Spleen (tissue), 7 donors: Measurements from ENCODE around the gene VLDLR.

ENCODE experiments used
- POLR2A ChIP-seq, 3 donors: fragments of 450-650 bp; IDR thresholded peaks; one replicate each; pipeline ENCODE4 v1.5.1; 2017; ENCODE audit warnings: antibody characterized with exemption in 3 of 3, mild to moderate bottlenecking in 1 of 3
- POLR2AphosphoS5 ChIP-seq, 3 donors: sonication (generic); formaldehyde crosslinking; IDR thresholded peaks; one replicate each; pipeline ENCODE4 v1.5.1; 2017; ENCODE audit warnings: antibody characterized with exemption in 3 of 3
- TF ChIP-seq, protein P1 (sequence below), 11 experiments: fragments of 200-600 bp in 7 of 11; fragments of 450-650 bp in 4 of 11; sonication (generic) in 4 of 11; IDR thresholded peaks in 8 of 11; conservative IDR thresholded peaks in 3 of 11; 1 replicate in 7 of 11; 2 replicates in 4 of 11; pipeline versions ENCODE4 v1.4.0 to v1.8.0; 2016 to 2021; ENCODE audit warnings: antibody characterized with exemption in 11 of 11, inconsistent platforms in 4 of 11, mild to moderate bottlenecking in 1 of 11
- donor health status: DM: no; HTN: no; CAD: no; lungs with moderate emphysema.
- donor health status: DM: no; HTN: no; CAD: no.
- donor health status: DM: no; HTN: no; CAD: no.

GRCh38 chr9:2618289-2618688 is 3.3 kb upstream of the VLDLR start:
- TF ChIP-seq, protein P1, sequence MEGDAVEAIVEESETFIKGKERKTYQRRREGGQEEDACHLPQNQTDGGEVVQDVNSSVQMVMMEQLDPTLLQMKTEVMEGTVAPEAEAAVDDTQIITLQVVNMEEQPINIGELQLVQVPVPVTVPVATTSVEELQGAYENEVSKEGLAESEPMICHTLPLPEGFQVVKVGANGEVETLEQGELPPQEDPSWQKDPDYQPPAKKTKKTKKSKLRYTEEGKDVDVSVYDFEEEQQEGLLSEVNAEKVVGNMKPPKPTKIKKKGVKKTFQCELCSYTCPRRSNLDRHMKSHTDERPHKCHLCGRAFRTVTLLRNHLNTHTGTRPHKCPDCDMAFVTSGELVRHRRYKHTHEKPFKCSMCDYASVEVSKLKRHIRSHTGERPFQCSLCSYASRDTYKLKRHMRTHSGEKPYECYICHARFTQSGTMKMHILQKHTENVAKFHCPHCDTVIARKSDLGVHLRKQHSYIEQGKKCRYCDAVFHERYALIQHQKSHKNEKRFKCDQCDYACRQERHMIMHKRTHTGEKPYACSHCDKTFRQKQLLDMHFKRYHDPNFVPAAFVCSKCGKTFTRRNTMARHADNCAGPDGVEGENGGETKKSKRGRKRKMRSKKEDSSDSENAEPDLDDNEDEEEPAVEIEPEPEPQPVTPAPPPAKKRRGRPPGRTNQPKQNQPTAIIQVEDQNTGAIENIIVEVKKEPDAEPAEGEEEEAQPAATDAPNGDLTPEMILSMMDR (IDR thresholded peaks at IDR 0.05 in 8 of 11, conservative IDR thresholded peaks at IDR 0.05 in 3 of 11) = no peak
- no peak for TF ChIP-seq POLR2AphosphoS5 (IDR thresholded peaks at IDR 0.05)
- TF ChIP-seq POLR2A (IDR thresholded peaks at IDR 0.05) = no peak
